PC-9 (cell line): ENCODE results near the gene LIPH. TPM values are rescaled to one million over a fixed set of nuclear protein-coding genes. Genes with fewer than 3 reads are reported as not detected.

ENCODE experiments used
- BruUV-seq: library from RNA; stranded (reverse); fragments of 400-500 nt; replicated peaks from 2 replicates; lab custom pipeline; 2021; lab: Mats Ljungman, UMichigan
- CTCF ChIA-PET: fragments of 300-600 bp; sonication (Branson Sonifier 250); formaldehyde crosslinking; loops from one replicate; lab custom pipeline; 2022; ENCODE audit warnings: antibody characterized with exemption; lab: Charles Lee
- POLR2A ChIA-PET: fragments of 300-600 bp; sonication (Branson Sonifier 250); formaldehyde crosslinking; loops from one replicate; lab custom pipeline; 2022; ENCODE audit warnings: antibody characterized with exemption; ENCODE audit not compliant: unreplicated experiment; lab: Charles Lee
- DNase-seq, 2 experiments: peaks; one replicate each; pipeline versions ENCODE4 v3.0.0 to v3.0.0-alpha.2; 2015 to 2022; ENCODE audit warnings: mixed read lengths in 1 of 2
- H2AFZ ChIP-seq: fragments of 200-600 bp; sonication (generic); 2 replicates; pipeline ENCODE4 v1.8.1; 2017; ENCODE audit warnings: antibody characterized with exemption
- H3F3A ChIP-seq: fragments of 200-600 bp; sonication (generic); 2 replicates; pipeline ENCODE4 v1.8.1; 2017; ENCODE audit warnings: antibody characterized with exemption, mild to moderate bottlenecking, low read depth; ENCODE audit not compliant: insufficient read depth
- H3K27ac ChIP-seq: fragments of 200-600 bp; sonication (generic); 2 replicates; pipeline ENCODE4 v1.6.1; 2016; ENCODE audit warnings: mixed run types
- H3K27me3 ChIP-seq: fragments of 200-600 bp; sonication (generic); 2 replicates; pipeline ENCODE4 v1.6.1; 2016; ENCODE audit warnings: low read depth, mixed run types; ENCODE audit not compliant: insufficient read depth
- H3K36me3 ChIP-seq: fragments of 200-600 bp; sonication (generic); 2 replicates; pipeline ENCODE4 v1.6.1; 2016; ENCODE audit warnings: low read depth, mixed run types
- H3K4me1 ChIP-seq: fragments of 200-600 bp; sonication (generic); replicated peaks from 2 replicates; pipeline ENCODE4 v1.6.1; 2016; ENCODE audit warnings: mixed run types; ENCODE audit not compliant: insufficient read depth
- H3K4me2 ChIP-seq: fragments of 200-600 bp; sonication (generic); 2 replicates; pipeline ENCODE4 v1.6.1; 2017; ENCODE audit warnings: mixed run types
- H3K4me3 ChIP-seq: fragments of 200-600 bp; sonication (generic); 2 replicates; pipeline ENCODE4 v1.6.1; 2016; ENCODE audit warnings: mixed run types
- H3K79me2 ChIP-seq: fragments of 200-600 bp; sonication (generic); 2 replicates; pipeline ENCODE4 v1.6.1; 2017; ENCODE audit warnings: low read depth, mixed run types
- H3K9me2 ChIP-seq: fragments of 200-600 bp; sonication (generic); 2 replicates; pipeline ENCODE4 v1.8.1; 2017; ENCODE audit warnings: mild to moderate bottlenecking; ENCODE audit not compliant: insufficient read depth
- H3K9me3 ChIP-seq: fragments of 200-600 bp; sonication (generic); 2 replicates; pipeline ENCODE4 v1.8.1; 2016; ENCODE audit warnings: low read depth; ENCODE audit not compliant: insufficient read depth
- H4K20me1 ChIP-seq: fragments of 200-600 bp; sonication (generic); 2 replicates; pipeline ENCODE4 v1.8.1; 2017; ENCODE audit not compliant: insufficient read depth
- EZH2 ChIP-seq: fragments of 200-600 bp; sonication (generic); IDR thresholded peaks from 2 replicates; pipeline ENCODE4 v1.8.0; 2017; ENCODE audit warnings: antibody characterized with exemption, low read depth
- intact Hi-C: fragments of 100-400 bp; cut with micrococcal nuclease; formaldehyde crosslinking; loops from one replicate; pipeline ENCODE4 v1.10.0; 2022; ENCODE audit not compliant: unreplicated experiment
- total RNA-seq: library from RNA; stranded (reverse); gene quantifications from 2 replicates; pipeline ENCODE4 v1.2.3, GENCODE V29; 2021
- TF ChIP-seq, protein P1 (sequence below): fragments of 200-600 bp; sonication (generic); conservative IDR thresholded peaks from 2 replicates; pipeline ENCODE4 v1.6.1; 2017; ENCODE audit warnings: mixed run types, antibody characterized with exemption, mild to moderate bottlenecking, moderate library complexity

The LIPH gene
- total RNA-seq, 1 experiment from 2014 or later: 44.7 TPM

DNA sequence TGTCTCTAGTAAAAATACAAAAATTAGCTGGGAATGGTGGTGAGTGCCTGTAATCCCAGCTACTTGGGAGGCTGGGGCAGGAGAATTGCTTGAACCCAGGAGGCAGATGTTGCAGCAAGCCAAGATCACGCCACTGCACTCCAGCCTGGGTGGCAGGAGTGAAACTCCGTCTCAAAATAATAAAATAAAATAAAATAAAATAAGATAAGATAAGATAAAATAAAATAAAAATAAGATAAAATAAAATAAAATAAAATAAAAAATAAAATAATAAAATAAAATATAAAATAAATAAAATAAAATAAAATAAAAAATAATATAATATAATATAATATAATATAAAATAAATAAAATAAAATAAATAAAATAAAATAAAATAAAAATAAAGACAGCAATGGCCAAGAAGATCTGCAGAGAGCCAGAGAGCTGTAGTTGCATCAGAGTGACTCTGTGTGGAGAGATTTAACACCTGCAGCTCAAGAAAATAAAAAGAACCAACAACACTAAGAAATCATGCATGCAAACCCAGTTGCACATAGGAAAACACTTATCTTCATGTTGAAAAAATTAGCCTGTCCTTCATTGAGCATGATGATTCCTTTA is 25.9 kb downstream of the LIPH start:
- Histone ChIP-seq H4K20me1 (no peaks in the 10 kb centered on the region), H3K4me2 (no peak overlapping the region), H3K9me2 (no peaks in the 10 kb centered on the region), H3K9me3 (no peaks in the 10 kb centered on the region), H3K4me1 (no peaks in the 10 kb centered on the region), H3F3A (peaks cover 6% of the 10 kb centered on the region; the same call in 1 of the 2 replicates), H3K4me3 (no peak overlapping the region), H3K36me3 (0 out of 2 replicates have a peak, but pooled peaks cover 15% of the 10 kb centered on the region), H2AFZ (no peak overlapping the region), H3K79me2 (no peaks in the 10 kb centered on the region), H3K27ac (no peak overlapping the region), H3K27me3 (no peaks in the 10 kb centered on the region)
- ChIA-PET CTCF (no interaction called here), POLR2A (no interaction called here)
- DNase-seq: no peak
- no TSS peak for BruUV-seq
- TF ChIP-seq EZH2: no peak
- TF ChIP-seq, protein P1, sequence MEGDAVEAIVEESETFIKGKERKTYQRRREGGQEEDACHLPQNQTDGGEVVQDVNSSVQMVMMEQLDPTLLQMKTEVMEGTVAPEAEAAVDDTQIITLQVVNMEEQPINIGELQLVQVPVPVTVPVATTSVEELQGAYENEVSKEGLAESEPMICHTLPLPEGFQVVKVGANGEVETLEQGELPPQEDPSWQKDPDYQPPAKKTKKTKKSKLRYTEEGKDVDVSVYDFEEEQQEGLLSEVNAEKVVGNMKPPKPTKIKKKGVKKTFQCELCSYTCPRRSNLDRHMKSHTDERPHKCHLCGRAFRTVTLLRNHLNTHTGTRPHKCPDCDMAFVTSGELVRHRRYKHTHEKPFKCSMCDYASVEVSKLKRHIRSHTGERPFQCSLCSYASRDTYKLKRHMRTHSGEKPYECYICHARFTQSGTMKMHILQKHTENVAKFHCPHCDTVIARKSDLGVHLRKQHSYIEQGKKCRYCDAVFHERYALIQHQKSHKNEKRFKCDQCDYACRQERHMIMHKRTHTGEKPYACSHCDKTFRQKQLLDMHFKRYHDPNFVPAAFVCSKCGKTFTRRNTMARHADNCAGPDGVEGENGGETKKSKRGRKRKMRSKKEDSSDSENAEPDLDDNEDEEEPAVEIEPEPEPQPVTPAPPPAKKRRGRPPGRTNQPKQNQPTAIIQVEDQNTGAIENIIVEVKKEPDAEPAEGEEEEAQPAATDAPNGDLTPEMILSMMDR: no peak
- intact Hi-C loops: no loop called here

DNA sequence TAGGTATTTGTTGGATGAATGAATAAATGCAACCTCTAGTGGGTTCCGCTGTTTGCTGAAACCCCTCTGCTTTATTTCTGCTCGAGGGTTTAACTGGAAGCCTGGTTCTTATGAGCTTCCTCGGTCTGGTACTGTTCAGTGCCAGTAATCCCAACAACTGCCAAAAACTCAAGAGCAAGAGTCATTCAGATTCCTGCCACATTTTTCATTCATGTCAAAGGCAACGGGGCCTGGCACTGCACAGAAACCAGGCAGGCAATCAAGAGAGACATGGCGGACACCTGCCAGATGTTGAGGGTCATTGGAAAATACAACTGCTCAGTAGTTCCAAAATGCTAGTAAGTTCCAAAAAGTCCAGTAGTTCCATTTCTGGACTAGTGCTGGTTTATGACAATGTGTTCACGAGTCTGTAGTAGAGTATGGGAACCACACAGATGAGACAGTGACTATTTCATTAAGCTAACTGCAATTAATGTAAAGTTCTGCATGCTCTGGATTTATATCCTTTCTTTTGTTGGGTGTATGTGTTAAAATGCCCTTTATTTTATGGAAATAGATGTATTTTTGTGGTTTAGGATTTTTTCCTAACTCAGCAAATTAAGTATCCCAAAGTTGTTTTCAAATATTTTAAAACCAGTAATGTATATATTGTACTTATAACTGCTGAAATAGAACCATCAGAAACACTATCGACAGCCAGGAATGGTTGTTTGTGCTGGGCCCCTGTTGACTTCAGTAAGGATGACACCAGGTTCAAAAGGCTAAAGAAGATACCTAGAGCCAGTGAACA is 30.8 kb downstream of the LIPH start:
- no peak overlapping the region for H3K27ac ChIP-seq
- TF ChIP-seq, protein P1: no peak
- TF ChIP-seq EZH2: no peak
- no peaks in the 10 kb centered on the region for H3K27me3 ChIP-seq
- no peak for DNase-seq
- no peaks in the 10 kb centered on the region for H3K9me3 ChIP-seq
- H3K4me2 ChIP-seq: no peak overlapping the region
- ChIA-PET POLR2A (no interaction called here), CTCF (interaction anchor here (0.6 kb wide), 1 partner anchor 37 kb away, joined by 3 read pairs; no protein-coding TSS in a partner anchor)
- no peaks in the 10 kb centered on the region for H3K9me2 ChIP-seq
- H3K4me1 ChIP-seq: no peaks in the 10 kb centered on the region
- no peak overlapping the region for H2AFZ ChIP-seq
- no peaks in the 10 kb centered on the region for H4K20me1 ChIP-seq
- no peak overlapping the region for H3K4me3 ChIP-seq
- intact Hi-C loops: no loop called here
- no TSS peak for BruUV-seq
- peaks cover 31% of the 10 kb centered on the region; the same call in 1 of the 2 replicates for H3K36me3 ChIP-seq
- no peaks in the 10 kb centered on the region for H3K79me2 ChIP-seq
- peaks cover 7% of the 10 kb centered on the region; the same call in 1 of the 2 replicates for H3F3A ChIP-seq

DNA sequence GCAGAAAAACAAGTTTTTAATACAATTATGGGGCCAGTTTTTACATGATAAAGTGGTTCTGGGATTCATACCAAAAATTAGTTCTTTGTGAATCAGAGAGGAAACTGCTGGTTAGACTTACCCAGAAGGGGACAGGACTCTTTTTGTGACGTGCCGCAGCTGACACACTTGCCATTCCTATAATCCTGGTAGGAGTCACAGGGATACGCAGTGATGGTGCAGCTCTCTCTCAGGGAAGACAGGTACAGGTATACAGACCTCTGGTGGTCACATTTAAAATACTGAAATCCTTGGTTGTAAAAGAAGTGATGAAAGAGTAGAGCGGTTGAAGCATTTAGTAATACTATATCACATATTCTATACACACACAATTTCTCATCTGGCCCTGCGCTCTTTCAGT is 33.4 kb downstream of the LIPH start:
- CTCF ChIA-PET: no interaction called here
- TF ChIP-seq, protein P1: no peak
- TF ChIP-seq EZH2: no peak

More for the DNA sequence above, 33.4 kb downstream of the LIPH start:
- Histone ChIP-seq H3K27me3 (no peaks in the 10 kb centered on the region), H3K9me3 (no peaks in the 10 kb centered on the region), H3K4me2 (no peak overlapping the region), H3K27ac (no peak overlapping the region), H3K36me3 (peaks cover 24% of the 10 kb centered on the region; the same call in 1 of the 2 replicates), H3F3A (peaks cover 7% of the 10 kb centered on the region; the same call in 1 of the 2 replicates), H2AFZ (no peak overlapping the region), H3K4me3 (no peak overlapping the region), H3K9me2 (no peaks in the 10 kb centered on the region), H3K79me2 (no peaks in the 10 kb centered on the region), H3K4me1 (no peaks in the 10 kb centered on the region), H4K20me1 (no peaks in the 10 kb centered on the region)
- POLR2A ChIA-PET: no interaction called here
- intact Hi-C loops: no loop called here
- BruUV-seq: no TSS peak
- no peak for DNase-seq
